Osteocyte (in vitro differentiated cells): Measurements from ENCODE around the gene OAS3. TPM values are rescaled to one million over a fixed set of nuclear protein-coding genes. Genes with fewer than 3 reads are reported as not detected.

Experiments used
- DNase-seq: peaks from one replicate; pipeline ENCODE4 v3.0.0; 2021; ENCODE audit warnings: mixed read lengths; ENCODE audit not compliant: unreplicated experiment; ENCODE audit errors: extremely low spot score
- H3K27ac Mint-ChIP-seq: one replicate; pipeline ENCODE4 v1.8.0; 2021; ENCODE audit warnings: mild to moderate bottlenecking, mixed read lengths; ENCODE audit not compliant: unreplicated experiment
- H3K27me3 Mint-ChIP-seq: one replicate; pipeline ENCODE4 v1.8.0; 2021; ENCODE audit warnings: mixed read lengths; ENCODE audit not compliant: unreplicated experiment
- H3K36me3 Mint-ChIP-seq: one replicate; pipeline ENCODE4 v1.8.0; 2021; ENCODE audit warnings: mixed read lengths; ENCODE audit not compliant: unreplicated experiment
- H3K4me1 Mint-ChIP-seq: one replicate; pipeline ENCODE4 v1.8.0; 2021; ENCODE audit warnings: mixed read lengths; ENCODE audit not compliant: unreplicated experiment
- H3K4me3 Mint-ChIP-seq: one replicate; pipeline ENCODE4 v1.8.0; 2021; ENCODE audit warnings: mild to moderate bottlenecking, moderate library complexity, mixed read lengths; ENCODE audit not compliant: unreplicated experiment
- H3K9me3 Mint-ChIP-seq: one replicate; pipeline ENCODE4 v1.8.0; 2021; ENCODE audit warnings: mixed read lengths; ENCODE audit not compliant: unreplicated experiment
- CTCF ChIP-seq: fragments of 200-600 bp; sonication (generic); IDR thresholded peaks from 2 replicates; pipeline ENCODE4 v1.5.0; 2021; ENCODE audit warnings: antibody characterized with exemption, mild to moderate bottlenecking, moderate library complexity
- total RNA-seq: library from RNA; stranded (reverse); gene quantifications from 2 replicates; pipeline ENCODE4 v1.2.1, GENCODE V29; 2021

The OAS3 gene
- total RNA-seq, 1 donor from 2014 or later = 0.13 TPM

DNA sequence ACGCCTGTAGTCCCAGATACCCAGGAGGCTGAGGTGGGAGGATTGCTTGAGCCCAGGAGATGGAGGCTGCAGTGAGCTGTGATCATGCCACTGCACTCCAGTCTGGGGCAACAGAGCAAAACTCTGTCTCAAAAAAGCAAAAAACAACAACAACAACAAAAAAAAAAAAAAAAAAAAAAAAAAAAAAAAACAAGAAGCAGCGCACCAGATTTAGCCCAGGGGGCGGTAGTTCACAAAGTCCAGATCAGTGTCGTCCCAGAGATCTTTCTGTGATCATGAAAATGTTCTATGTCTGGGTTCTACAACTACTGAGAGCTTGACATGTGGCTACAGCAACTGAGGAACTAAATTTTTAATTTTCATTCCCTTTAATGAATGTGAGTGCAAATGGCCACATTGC lies 67.5 kb downstream of the OAS3 start:
- H3K27ac Mint-ChIP-seq = no peak overlapping the region
- H3K4me3 Mint-ChIP-seq = no peak overlapping the region
- H3K36me3 Mint-ChIP-seq = no peaks in the 10 kb centered on the region
- peaks cover 12% of the 10 kb centered on the region for H3K27me3 Mint-ChIP-seq
- H3K4me1 Mint-ChIP-seq = no peaks in the 10 kb centered on the region
- DNase-seq = no peak
- no peaks in the 10 kb centered on the region for H3K9me3 Mint-ChIP-seq
- peak; percentile 19 for TF ChIP-seq CTCF

DNA sequence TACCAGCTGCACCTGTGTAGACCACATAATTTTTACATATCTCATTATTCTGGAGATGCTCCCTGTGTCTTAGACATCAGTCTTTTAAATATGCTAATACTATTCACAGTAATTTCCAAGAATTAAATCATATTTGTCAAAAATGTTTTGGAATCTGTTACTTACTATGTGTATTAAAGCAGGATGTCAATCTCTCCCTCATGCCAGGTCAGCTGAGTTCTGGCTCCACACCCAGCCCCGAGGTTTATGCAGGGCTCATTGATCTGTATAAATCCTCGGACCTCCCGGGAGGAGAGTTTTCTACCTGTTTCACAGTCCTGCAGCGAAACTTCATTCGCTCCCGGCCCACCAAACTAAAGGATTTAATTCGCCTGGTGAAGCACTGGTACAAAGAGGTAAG lies 67.9 kb downstream of the OAS3 start:
- no peak for DNase-seq
- Mint-ChIP-seq H3K4me3 (no peak overlapping the region), H3K36me3 (no peaks in the 10 kb centered on the region), H3K9me3 (no peaks in the 10 kb centered on the region), H3K4me1 (no peaks in the 10 kb centered on the region), H3K27ac (no peak overlapping the region), H3K27me3 (peaks cover 14% of the 10 kb centered on the region)
- no peak for TF ChIP-seq CTCF

GRCh38 chr12:113006641-113007040 lies 68.4 kb downstream of the OAS3 start:
- TF ChIP-seq CTCF = no peak
- DNase-seq = no peak
- peaks cover 14% of the 10 kb centered on the region for H3K27me3 Mint-ChIP-seq
- H3K27ac Mint-ChIP-seq = no peak overlapping the region
- H3K36me3 Mint-ChIP-seq = no peaks in the 10 kb centered on the region
- H3K4me1 Mint-ChIP-seq = no peaks in the 10 kb centered on the region
- H3K9me3 Mint-ChIP-seq = no peaks in the 10 kb centered on the region
- H3K4me3 Mint-ChIP-seq = no peak overlapping the region

DNA sequence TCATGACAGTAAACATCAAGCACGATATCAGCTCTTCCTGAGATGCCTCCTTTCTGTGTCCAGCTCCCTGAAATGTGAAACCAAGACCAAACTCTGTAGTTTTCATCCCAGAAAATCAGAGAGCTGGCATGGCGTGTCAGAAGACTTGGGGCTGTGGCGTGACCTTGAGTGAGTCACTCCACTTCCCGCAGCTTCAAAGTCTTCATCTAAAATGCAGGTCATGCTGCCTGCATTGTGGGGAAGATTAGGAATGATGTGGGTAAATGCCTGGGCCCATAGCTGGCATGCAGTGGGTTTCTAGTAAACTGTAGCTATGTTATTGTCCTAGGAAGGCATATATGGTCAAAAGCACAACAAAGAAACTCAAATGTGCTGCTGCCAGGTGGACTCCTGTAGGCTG lies 68.9 kb downstream of the OAS3 start:
- H3K4me1 Mint-ChIP-seq = no peaks in the 10 kb centered on the region
- no peaks in the 10 kb centered on the region for H3K36me3 Mint-ChIP-seq
- no peak overlapping the region for H3K27ac Mint-ChIP-seq
- DNase-seq = no peak
- no peak for TF ChIP-seq CTCF
- no peak overlapping the region for H3K4me3 Mint-ChIP-seq
- H3K27me3 Mint-ChIP-seq = peaks cover 14% of the 10 kb centered on the region
- H3K9me3 Mint-ChIP-seq = no peaks in the 10 kb centered on the region

GRCh38 chr12:113010701-113011100 lies 72.4 kb downstream of the OAS3 start:
- no peak overlapping the region for H3K27ac Mint-ChIP-seq
- no peaks in the 10 kb centered on the region for H3K4me1 Mint-ChIP-seq
- peaks cover 12% of the 10 kb centered on the region for H3K27me3 Mint-ChIP-seq
- no peaks in the 10 kb centered on the region for H3K36me3 Mint-ChIP-seq
- no peak for TF ChIP-seq CTCF
- H3K9me3 Mint-ChIP-seq = no peaks in the 10 kb centered on the region
- DNase-seq = no peak
- no peak overlapping the region for H3K4me3 Mint-ChIP-seq
